GM19397 (cell line): Measurements from ENCODE around the gene OR4C11.

ENCODE experiments used
- ATAC-seq: cut with Tn5 transposase; IDR thresholded peaks from one replicate; pipeline ENCODE4 v1.9.1; 2021; ENCODE audit warnings: mild to moderate bottlenecking, moderate library complexity; ENCODE audit not compliant: unreplicated experiment

OR4C11 gene

GRCh38 chr11:55607545-55607944, at the start of gene OR4C11:
Gene OR4C11 (minus strand): TSS chr11:55607645. CDS start chr11:55604373, 3,272 bp downstream.
- ATAC-seq = no peak

GRCh38 chr11:55655096-55655495, 47.7 kb upstream of the OR4C11 start:
- ATAC-seq = no peak

- ATAC-seq = no peak
These were observed 45.1 kb upstream of the OR4C11 start for GRCh38 chr11:55652560-55652959.

- ATAC-seq = no peak
These were observed 40.6 kb upstream of the OR4C11 start, which contains the start of gene OR4S2 for GRCh38 chr11:55648027-55648426. Gene OR4S2 (plus strand): TSS chr11:55648327. CDS start chr11:55650904, 2,577 bp downstream.

GRCh38 chr11:55634813-55635212, 27.4 kb upstream of the OR4C11 start, which contains the start of gene OR4P4:
Gene OR4P4 (plus strand): TSS chr11:55635113.
- ATAC-seq = no peak

GRCh38 chr11:55624531-55624930, 17.1 kb upstream of the OR4C11 start:
- no peak for ATAC-seq

- no peak for ATAC-seq
These were observed 34.9 kb downstream of the OR4C11 start for GRCh38 chr11:55572548-55572947.

- ATAC-seq = no peak
These were observed 35.6 kb downstream of the OR4C11 start, which contains the start of gene OR4C16 for GRCh38 chr11:55571828-55572227. Gene OR4C16 (plus strand): TSS chr11:55572128. CDS start chr11:55572128, 0 bp downstream.

GRCh38 chr11:55554169-55554568, 53.3 kb downstream of the OR4C11 start, which contains the start of gene OR4C15:
Gene OR4C15 (plus strand): TSS chr11:55554469. CDS start chr11:55554469, 0 bp downstream.
- ATAC-seq = no peak
